GM18502 (cell line): ENCODE measurements around the gene SND1.

Source experiments
- ATAC-seq: cut with Tn5 transposase; IDR thresholded peaks from one replicate; pipeline ENCODE4 v1.9.1; 2021; ENCODE audit warnings: mild to moderate bottlenecking; ENCODE audit not compliant: unreplicated experiment, poor library complexity

SND1 gene

GRCh38 chr7:127976738-127977120 is 324.7 kb downstream of the SND1 start:
- ATAC-seq, result no peak

GRCh38 chr7:127978421-127978820 is 326.4 kb downstream of the SND1 start:
- ATAC-seq, result no peak

- no peak for ATAC-seq
Measured at GRCh38 chr7:127979113-127979727, 327.2 kb downstream of the SND1 start.

- no peak for ATAC-seq
Measured at GRCh38 chr7:127979728-127980126, 327.7 kb downstream of the SND1 start.

GRCh38 chr7:127980901-127981300 is 328.9 kb downstream of the SND1 start:
- ATAC-seq, result no peak

- no peak for ATAC-seq
Measured at GRCh38 chr7:127981965-127982364, 330.0 kb downstream of the SND1 start.

- ATAC-seq, result no peak
Measured at GRCh38 chr7:127983804-127984332, 331.9 kb downstream of the SND1 start.

GRCh38 chr7:127986581-127987521 is 334.9 kb downstream of the SND1 start:
- ATAC-seq, result no peak

GRCh38 chr7:127988751-127989150 is 336.8 kb downstream of the SND1 start:
- ATAC-seq, result no peak

- ATAC-seq, result no peak
Measured at GRCh38 chr7:127993317-127993716, 341.3 kb downstream of the SND1 start.

- ATAC-seq, result no peak
Measured at GRCh38 chr7:127993987-127994386, 342.0 kb downstream of the SND1 start.

GRCh38 chr7:127995156-127995880 is 343.3 kb downstream of the SND1 start:
- no peak for ATAC-seq

- ATAC-seq, result no peak
Measured at GRCh38 chr7:127995881-127996215, 343.9 kb downstream of the SND1 start.

GRCh38 chr7:127996253-127997071 is 344.5 kb downstream of the SND1 start:
- no peak for ATAC-seq

- ATAC-seq, result no peak
Measured at GRCh38 chr7:127997226-127997922, 345.4 kb downstream of the SND1 start.

- no peak for ATAC-seq
Measured at GRCh38 chr7:127998671-127999070, 346.7 kb downstream of the SND1 start.

- ATAC-seq, result no peak
Measured at GRCh38 chr7:128000048-128000447, 348.1 kb downstream of the SND1 start.

GRCh38 chr7:128000854-128001265 is 348.9 kb downstream of the SND1 start:
- peak; percentile 54 for ATAC-seq

GRCh38 chr7:128003167-128003566 is 351.2 kb downstream of the SND1 start:
- ATAC-seq, result peak; percentile 52
